ENCODE data around the gene MPPED2.

GRCh38 chr11:30485756-30486155 lies 100.4 kb downstream of the MPPED2 start:
- TF ChIP-seq SIN3A (IDR thresholded peaks at IDR 0.05; ENCODE audit: borderline replicate concordance, low read depth, low read length) (no peak), CCDC6 (CRISPR knock-in tag; IDR thresholded peaks at IDR 0.05) (no peak), MAFK (conservative IDR thresholded peaks at IDR 0.05 in 1 of 2, IDR thresholded peaks at IDR 0.05 in 1 of 2; ENCODE audit: low read length in 2 of 2) (no peak), ZNF207 (IDR thresholded peaks at IDR 0.05; ENCODE audit: borderline replicate concordance) (no peak), E2F5 (CRISPR knock-in tag; conservative IDR thresholded peaks at IDR 0.05) (no peak), CTCF (CRISPR knock-in tag; IDR thresholded peaks at IDR 0.05) (no peak), GLMP (CRISPR knock-in tag; IDR thresholded peaks at IDR 0.05; ENCODE audit: borderline replicate concordance) (no peak), ZNF282 (IDR thresholded peaks at IDR 0.05; ENCODE audit: partially characterized antibody) (no peak), CC2D1A (CRISPR knock-in tag; IDR thresholded peaks at IDR 0.05) (no peak), POLR2A (IDR thresholded peaks at IDR 0.05; ENCODE audit: insufficient read depth in 1 of 2, low read depth in 2 of 2, low read length in 2 of 2) (no peak), CEBPZ (IDR thresholded peaks at IDR 0.05; ENCODE audit: low read length) (no peak), ZFP36L1 (CRISPR knock-in tag; IDR thresholded peaks at IDR 0.05) (no peak), ZNF792 (CRISPR knock-in tag; IDR thresholded peaks at IDR 0.05) (no peak), ZBTB21 (CRISPR knock-in tag; IDR thresholded peaks at IDR 0.05) (no peak)
